AG10803 (cell line): Measurements from ENCODE around the gene MRPL40.

Experiments used
- DNase-seq: peaks from one replicate; pipeline ENCODE4 v3.0.0; 2010; ENCODE audit warnings: low read depth
- H3K4me3 ChIP-seq: 2 replicates; pipeline ENCODE4 v1.5.1; 2011; ENCODE audit warnings: mild to moderate bottlenecking, low read length, control low read depth
- CTCF ChIP-seq: conservative IDR thresholded peaks from 2 replicates; pipeline ENCODE4 v1.5.1; 2011; ENCODE audit warnings: mild to moderate bottlenecking, low read length, control low read depth, inconsistent platforms

MRPL40 gene

GRCh38 chr22:19455585-19456370 lies 23.4 kb downstream of the MRPL40 start:
- no peak for DNase-seq
- H3K4me3 ChIP-seq: no peak overlapping the region
- no peak for TF ChIP-seq CTCF

GRCh38 chr22:19456541-19456940 lies 24.2 kb downstream of the MRPL40 start:
- no peak for DNase-seq
- no peak for TF ChIP-seq CTCF
- no peak overlapping the region for H3K4me3 ChIP-seq

GRCh38 chr22:19457828-19458428 lies 25.6 kb downstream of the MRPL40 start:
- no peak for DNase-seq

GRCh38 chr22:19460036-19460435 lies 27.7 kb downstream of the MRPL40 start:
- DNase-seq: no peak
- H3K4me3 ChIP-seq: no peak overlapping the region
- TF ChIP-seq CTCF: no peak

More at GRCh38 chr22:19457828-19458428, 25.6 kb downstream of the MRPL40 start:
- TF ChIP-seq CTCF: no peak
- no peak overlapping the region for H3K4me3 ChIP-seq

- TF ChIP-seq CTCF: no peak
- no peak for DNase-seq
- no peak overlapping the region for H3K4me3 ChIP-seq
Observed at GRCh38 chr22:19461506-19461905, 29.2 kb downstream of the MRPL40 start.

- TF ChIP-seq CTCF: no peak
- no peak for DNase-seq
- no peak overlapping the region for H3K4me3 ChIP-seq
Observed at GRCh38 chr22:19463008-19463407, 30.7 kb downstream of the MRPL40 start.
